Measurements from ENCODE around the gene ARHGEF12. TPM values are rescaled to one million over a fixed set of nuclear protein-coding genes. Genes with fewer than 3 reads are reported as not detected.

The ARHGEF12 gene
- total RNA-seq, 2 donors from 2014 or later: 11.2 to 14.2 TPM

GRCh38 chr11:120307476-120307875, 28.7 kb upstream of the ARHGEF12 start:
- H3K36me3 Mint-ChIP-seq: no peaks in the 10 kb centered on the region
- H3K27ac Mint-ChIP-seq: no peak overlapping the region
- DNase-seq (ENCODE audit: low spot score in 2 of 2) (no peak), ATAC-seq (no peak)
- no peaks in the 10 kb centered on the region for H3K9me3 Mint-ChIP-seq

- H3K36me3 Mint-ChIP-seq: no peaks in the 10 kb centered on the region
- no peak overlapping the region for H3K27ac Mint-ChIP-seq
- no peak for DNase-seq (ENCODE audit: low spot score in 2 of 2)
- no peak for ATAC-seq
- no peaks in the 10 kb centered on the region for H3K9me3 Mint-ChIP-seq
These were observed 28.1 kb upstream of the ARHGEF12 start for GRCh38 chr11:120308081-120308480.

GRCh38 chr11:120310870-120311269, 25.3 kb upstream of the ARHGEF12 start:
- Mint-ChIP-seq H3K36me3 (no peaks in the 10 kb centered on the region), H3K9me3 (no peaks in the 10 kb centered on the region), H3K27ac (no peak overlapping the region)
- ATAC-seq (no peak), DNase-seq (ENCODE audit: low spot score in 2 of 2) (no peak)

GRCh38 chr11:120314861-120315260, 21.4 kb upstream of the ARHGEF12 start:
- Mint-ChIP-seq H3K36me3 (no peaks in the 10 kb centered on the region), H3K27ac (no peak overlapping the region), H3K9me3 (no peaks in the 10 kb centered on the region)
- DNase-seq (ENCODE audit: low spot score in 2 of 2) (no peak), ATAC-seq (no peak)

- Mint-ChIP-seq H3K27ac (no peak overlapping the region), H3K36me3 (no peaks in the 10 kb centered on the region), H3K9me3 (no peaks in the 10 kb centered on the region)
- ATAC-seq: no peak
- DNase-seq (ENCODE audit: low spot score in 2 of 2): no peak
These were observed 19.1 kb upstream of the ARHGEF12 start for GRCh38 chr11:120316880-120317688.

- DNase-seq (ENCODE audit: low spot score in 2 of 2) (no peak), ATAC-seq (no peak)
- Mint-ChIP-seq H3K36me3 (no peaks in the 10 kb centered on the region), H3K9me3 (no peaks in the 10 kb centered on the region), H3K27ac (no peak overlapping the region)
These were observed 18.3 kb upstream of the ARHGEF12 start for GRCh38 chr11:120317689-120318480.

GRCh38 chr11:120318906-120319305, 17.3 kb upstream of the ARHGEF12 start:
- Mint-ChIP-seq H3K27ac (no peak overlapping the region), H3K9me3 (no peaks in the 10 kb centered on the region), H3K36me3 (no peaks in the 10 kb centered on the region)
- no peak for DNase-seq (ENCODE audit: low spot score in 2 of 2)
- no peak for ATAC-seq

- H3K9me3 Mint-ChIP-seq: no peaks in the 10 kb centered on the region
- ATAC-seq (peak; percentile 81 to 90), DNase-seq (ENCODE audit: low spot score in 2 of 2) (peak in 1 of 2 donors; percentile 51)
- H3K36me3 Mint-ChIP-seq: no peaks in the 10 kb centered on the region
- no peak within 1 kb of the TSS for H3K27ac Mint-ChIP-seq
These were observed 11.0 kb upstream of the ARHGEF12 start, which contains the start of gene TLCD5 for GRCh38 chr11:120324932-120325810. TLCD5 (plus strand) TSS chr11:120325299; CDS start chr11:120327442, 2,143 bp downstream.

GRCh38 chr11:120326228-120326627, 10.0 kb upstream of the ARHGEF12 start:
- Mint-ChIP-seq H3K9me3 (no peaks in the 10 kb centered on the region), H3K36me3 (no peaks in the 10 kb centered on the region), H3K27ac (no peak overlapping the region)
- DNase-seq (ENCODE audit: low spot score in 2 of 2): no peak
- no peak for ATAC-seq

GRCh38 chr11:120326845-120327281, 9.3 kb upstream of the ARHGEF12 start:
- Mint-ChIP-seq H3K36me3 (no peaks in the 10 kb centered on the region), H3K27ac (no peak overlapping the region), H3K9me3 (no peaks in the 10 kb centered on the region)
- no peak for ATAC-seq
- DNase-seq (ENCODE audit: low spot score in 2 of 2): no peak

GRCh38 chr11:120327311-120327710, 8.9 kb upstream of the ARHGEF12 start:
- DNase-seq (ENCODE audit: low spot score in 2 of 2) (no peak), ATAC-seq (no peak)
- Mint-ChIP-seq H3K36me3 (no peaks in the 10 kb centered on the region), H3K27ac (no peak overlapping the region), H3K9me3 (no peaks in the 10 kb centered on the region)

GRCh38 chr11:120329556-120329955, 6.7 kb upstream of the ARHGEF12 start:
- no peaks in the 10 kb centered on the region for H3K9me3 Mint-ChIP-seq
- no peaks in the 10 kb centered on the region for H3K36me3 Mint-ChIP-seq
- ATAC-seq (no peak), DNase-seq (ENCODE audit: low spot score in 2 of 2) (no peak)
- H3K27ac Mint-ChIP-seq: no peak overlapping the region

GRCh38 chr11:120330045-120330444, 6.2 kb upstream of the ARHGEF12 start:
- ATAC-seq (no peak), DNase-seq (ENCODE audit: low spot score in 2 of 2) (no peak)
- Mint-ChIP-seq H3K36me3 (no peaks in the 10 kb centered on the region), H3K9me3 (no peaks in the 10 kb centered on the region), H3K27ac (no peak overlapping the region)

- Mint-ChIP-seq H3K9me3 (no peaks in the 10 kb centered on the region), H3K27ac (no peak overlapping the region), H3K36me3 (no peaks in the 10 kb centered on the region)
- DNase-seq (ENCODE audit: low spot score in 2 of 2): no peak
- ATAC-seq: no peak
These were observed 4.8 kb upstream of the ARHGEF12 start for GRCh38 chr11:120331301-120331996.

- DNase-seq (ENCODE audit: low spot score in 2 of 2): no peak
- Mint-ChIP-seq H3K27ac (no peak overlapping the region), H3K36me3 (peaks cover 6 to 8% of the 10 kb centered on the region in 2 donors), H3K9me3 (no peaks in the 10 kb centered on the region)
- no peak for ATAC-seq
These were observed 3.1 kb upstream of the ARHGEF12 start for GRCh38 chr11:120332822-120333716.

Measured in activated naive CD4-positive, alpha-beta T cell treated with anti-CD3 and anti-CD28 coated beads, Interleukin-2, amount 50 U/mL, for 72 hours (primary cell).